Adrenal gland (tissue), 12 donors: ENCODE data around the gene NUMA1. TPM values are rescaled to one million over a fixed set of nuclear protein-coding genes. Genes with fewer than 3 reads are reported as not detected.
A peak's percentile ranks its signal among the peaks of the same experiment; 100 is the strongest.

ENCODE experiments used
- DNase-seq, 7 donors: peaks; one replicate each; pipeline ENCODE4 v3.0.0-alpha.2; 2019 to 2020
- H3K27ac ChIP-seq, 5 donors: fragments of 200-600 bp; sonication (generic) in 4 of 5; 1 replicate in 3 of 5; 2 replicates in 2 of 5; pipeline versions ENCODE4 v1.5.1 to v1.8.0; 2016 to 2020; ENCODE audit warnings: mild to moderate bottlenecking in 1 of 5
- H3K27me3 ChIP-seq: fragments of 200-600 bp; 2 replicates; pipeline ENCODE4 v1.8.0; 2021
- H3K36me3 ChIP-seq, 2 donors: fragments of 200-600 bp; replicated peaks in 1 of 2; 1 replicate in 1 of 2; 2 replicates in 1 of 2; pipeline versions ENCODE4 v1.5.1 to v1.8.0; 2018 to 2022
- H3K4me1 ChIP-seq, 2 donors: fragments of 200-600 bp; replicated peaks in 1 of 2; 1 replicate in 1 of 2; 2 replicates in 1 of 2; pipeline versions ENCODE4 v1.5.1 to v1.8.0; 2018 to 2021
- H3K4me3 ChIP-seq, 4 donors: fragments of 200-600 bp; sonication (generic) in 3 of 4; one replicate each; pipeline ENCODE4 v1.5.1; 2016 to 2018
- H3K9me3 ChIP-seq, 3 donors: fragments of 200-600 bp; sonication (generic) in 1 of 3; replicated peaks in 1 of 3; 1 replicate in 2 of 3; 2 replicates in 1 of 3; pipeline versions ENCODE4 v1.5.1 to v1.8.0; 2016 to 2021
- POLR2A ChIP-seq, 2 donors: fragments of 450-650 bp; IDR thresholded peaks; one replicate each; pipeline ENCODE4 v1.6.1; 2017; ENCODE audit warnings: antibody characterized with exemption in 2 of 2, mild to moderate bottlenecking in 2 of 2, moderate library complexity in 1 of 2
- whole genome bisulfite sequencing, 4 donors: extraction: QIAGEN DNeasy Blood & Tissue Kit in 2 of 4; methylation state at CpG; one replicate each; pipeline versions ENCODE4 v1.1.5 to v1.1.7; 2013 to 2017; 5-methylcytosine and 5-hydroxymethylcytosine counted together
- intact Hi-C, 2 donors: fragments of 100-400 bp; cut with DNase I; formaldehyde crosslinking; loops; one replicate each; pipeline versions ENCODE4 v1.14.1 to v1.15.0; 2022 to 2023
- polyA plus RNA-seq, 3 donors: library from polyadenylated mRNA; stranded (reverse); fragments of 200-250 nt in 2 of 3; fragments of 350-450 nt in 1 of 3; fragmentation: Illumina TruSeq in 1 of 3; extraction: RNeasy Lipid Tissue Mini Kit (QIAGEN cat#74804) in 1 of 3; gene quantifications; one replicate each; pipeline ENCODE4 v1.2.3, GENCODE V29; 2013 to 2014
- total RNA-seq, 9 donors: library from RNA; depleted of rRNA in 4 of 9; stranded (reverse); fragments of >200 nt in 4 of 9; fragments of 120-200 nt in 1 of 9; fragmentation: NEBNext Ultra II Directional in 1 of 9; extraction: Animal tissue kit (Norgen Biotek cat#: 25700) in 1 of 9; gene quantifications; one replicate each; pipeline versions ENCODE4 v1.1.0 to v1.2.4, GENCODE V29; 2013 to 2023
- TF ChIP-seq, protein P1 (sequence below), 6 experiments: fragments of 450-650 bp in 4 of 6; fragments of 200-600 bp in 2 of 6; sonication (generic) in 1 of 6; IDR thresholded peaks; 1 replicate in 5 of 6; 2 replicates in 1 of 6; pipeline versions ENCODE4 v1.5.1 to v1.8.0; 2016 to 2021; ENCODE audit warnings: antibody characterized with exemption in 6 of 6, mild to moderate bottlenecking in 2 of 6, moderate library complexity in 1 of 6
- donor health status: healthy with polysubstance abuse.
- donor health status: Bipolar disorder and iron deficiency.
- donor health status: DM: yes; HTN: yes; CAD: no.
- donor health status: DM: no; HTN: no; CAD: no.
- donor health status: DM: no; HTN: no; CAD: no.
- donor health status: DM: yes; HTN: yes; CAD: no.

The NUMA1 gene
- total and polyA plus RNA-seq, 12 donors: 86.7 to 677 (median 274) TPM

DNA sequence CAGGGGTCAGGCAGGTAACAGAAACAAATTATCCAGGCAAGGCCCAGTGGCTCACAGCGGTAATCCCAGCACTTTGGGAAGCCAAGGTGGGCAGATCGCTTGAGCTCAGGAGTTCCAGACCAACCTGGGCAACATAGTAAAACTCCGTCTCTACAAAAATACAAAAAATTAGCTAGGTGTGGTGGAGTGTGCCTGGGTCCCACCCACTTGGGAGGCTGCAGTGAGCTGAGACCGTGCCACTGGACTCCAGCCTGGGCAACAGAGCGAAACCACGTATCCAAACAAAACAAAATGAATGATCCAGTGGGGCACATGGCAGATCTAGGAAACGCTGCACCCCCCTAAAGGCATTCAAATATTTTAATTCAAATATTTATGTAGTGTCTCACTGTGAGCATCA, 9.9 kb downstream of the NUMA1 start:
- no peaks in the 10 kb centered on the region for H3K9me3 ChIP-seq
- peaks cover 34 to 57% of the 10 kb centered on the region in 2 donors for H3K4me1 ChIP-seq
- intact Hi-C loops: no loop called here
- 88 to 95% (median 94%) methylated on average over 6 to 7 of the region's 7 CpGs for WGBS, 4 donors
- H3K27ac ChIP-seq: peak overlapping the region; percentile 49 to 95 (median 80)
- no peak for TF ChIP-seq POLR2A (IDR thresholded peaks at IDR 0.05)
- TF ChIP-seq, protein P1, sequence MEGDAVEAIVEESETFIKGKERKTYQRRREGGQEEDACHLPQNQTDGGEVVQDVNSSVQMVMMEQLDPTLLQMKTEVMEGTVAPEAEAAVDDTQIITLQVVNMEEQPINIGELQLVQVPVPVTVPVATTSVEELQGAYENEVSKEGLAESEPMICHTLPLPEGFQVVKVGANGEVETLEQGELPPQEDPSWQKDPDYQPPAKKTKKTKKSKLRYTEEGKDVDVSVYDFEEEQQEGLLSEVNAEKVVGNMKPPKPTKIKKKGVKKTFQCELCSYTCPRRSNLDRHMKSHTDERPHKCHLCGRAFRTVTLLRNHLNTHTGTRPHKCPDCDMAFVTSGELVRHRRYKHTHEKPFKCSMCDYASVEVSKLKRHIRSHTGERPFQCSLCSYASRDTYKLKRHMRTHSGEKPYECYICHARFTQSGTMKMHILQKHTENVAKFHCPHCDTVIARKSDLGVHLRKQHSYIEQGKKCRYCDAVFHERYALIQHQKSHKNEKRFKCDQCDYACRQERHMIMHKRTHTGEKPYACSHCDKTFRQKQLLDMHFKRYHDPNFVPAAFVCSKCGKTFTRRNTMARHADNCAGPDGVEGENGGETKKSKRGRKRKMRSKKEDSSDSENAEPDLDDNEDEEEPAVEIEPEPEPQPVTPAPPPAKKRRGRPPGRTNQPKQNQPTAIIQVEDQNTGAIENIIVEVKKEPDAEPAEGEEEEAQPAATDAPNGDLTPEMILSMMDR (IDR thresholded peaks at IDR 0.05): no peak
- H3K4me3 ChIP-seq: no peak overlapping the region
- H3K27me3 ChIP-seq: no peaks in the 10 kb centered on the region
- H3K36me3 ChIP-seq: no peaks in the 10 kb centered on the region
- DNase-seq: no peak

DNA sequence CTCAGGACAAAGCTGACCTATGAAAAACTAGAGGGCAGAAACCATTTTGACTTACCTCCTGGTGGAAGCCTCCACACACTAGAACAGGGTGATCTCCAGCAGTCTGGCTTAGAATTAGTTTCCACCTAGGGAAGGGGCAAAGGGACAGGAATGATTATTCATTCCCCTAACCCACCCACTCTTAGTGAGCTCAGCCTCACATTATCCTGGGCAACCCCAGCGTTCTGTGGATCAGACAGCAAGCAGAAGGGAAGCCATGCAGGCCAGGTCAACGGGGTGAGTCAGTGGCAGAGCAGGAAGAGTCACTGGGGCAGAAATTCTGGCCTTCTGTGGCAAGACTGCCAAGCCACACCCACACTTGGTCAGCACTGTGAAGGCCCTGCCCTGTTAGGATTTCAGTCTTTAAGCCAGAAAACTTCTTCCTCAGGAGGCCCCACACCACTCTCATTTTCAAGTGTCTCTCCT, 10.5 kb downstream of the NUMA1 start:
- H3K27me3 ChIP-seq: no peaks in the 10 kb centered on the region
- peak overlapping the region; percentile 49 to 95 (median 80) for H3K27ac ChIP-seq
- H3K4me1 ChIP-seq: peaks cover 34 to 57% of the 10 kb centered on the region in 2 donors
- H3K36me3 ChIP-seq: no peaks in the 10 kb centered on the region
- TF ChIP-seq, protein P1 (IDR thresholded peaks at IDR 0.05): no peak
- peak; percentile 11 to 80 for TF ChIP-seq POLR2A (IDR thresholded peaks at IDR 0.05)
- no peaks in the 10 kb centered on the region for H3K9me3 ChIP-seq
- 0 to 6% (median 1%) methylated on average over 2 of the region's 2 CpGs; no CpG with 5 or more reads in 1 of the 4 donors for WGBS, 4 donors
- intact Hi-C loops: no loop called here
- H3K4me3 ChIP-seq: peak overlapping the region in 1 of 4 donors; percentile 43
- DNase-seq: peak; percentile 86 to 96 (median 95)

DNA sequence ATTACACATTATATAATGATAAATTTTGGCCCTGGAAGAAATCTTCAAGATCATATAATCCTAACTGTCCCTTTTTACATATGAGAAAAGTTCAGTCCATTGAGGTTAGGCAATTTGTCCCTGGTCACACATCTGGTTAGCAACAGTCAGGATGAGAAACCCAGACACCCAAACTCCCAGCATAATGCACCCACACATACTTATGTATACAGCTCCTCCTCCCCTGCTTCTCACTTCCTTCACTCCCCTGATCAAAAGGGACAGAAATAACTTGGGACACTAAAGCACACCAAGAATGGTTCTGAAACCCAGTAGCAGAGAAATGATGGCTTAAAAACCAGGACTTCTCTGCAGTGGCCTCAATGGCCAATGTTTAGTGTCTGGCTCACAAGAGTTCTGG, 11.1 kb downstream of the NUMA1 start:
- no peaks in the 10 kb centered on the region for H3K9me3 ChIP-seq
- peak overlapping the region in 1 of 4 donors; percentile 43 for H3K4me3 ChIP-seq
- H3K27me3 ChIP-seq: no peaks in the 10 kb centered on the region
- peaks cover 40 to 57% of the 10 kb centered on the region in 2 donors for H3K4me1 ChIP-seq
- H3K36me3 ChIP-seq: no peaks in the 10 kb centered on the region
- intact Hi-C loops: no loop called here
- H3K27ac ChIP-seq: peak overlapping the region; percentile 49 to 95 (median 80)
- no peak for TF ChIP-seq POLR2A (IDR thresholded peaks at IDR 0.05)
- TF ChIP-seq, protein P1 (IDR thresholded peaks at IDR 0.05): no peak
- no peak for DNase-seq

DNA sequence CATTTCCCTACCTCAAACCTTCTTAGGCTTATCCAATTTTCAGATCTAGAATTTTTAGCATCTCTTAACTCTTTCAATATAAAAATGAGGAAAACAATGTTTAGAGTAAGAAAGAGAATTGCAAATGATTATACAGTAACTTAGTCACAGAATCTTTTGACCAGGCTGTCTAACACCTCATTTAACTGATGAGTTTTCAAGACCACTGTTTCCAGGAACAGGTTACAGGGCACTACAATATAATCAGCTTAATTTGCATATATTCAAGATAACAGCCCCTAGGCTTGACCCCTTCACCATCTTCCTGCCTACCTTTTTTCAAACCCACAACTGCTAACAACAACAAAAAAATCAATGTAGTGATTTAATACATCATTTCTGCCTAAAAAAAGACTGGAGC, 12.7 kb downstream of the NUMA1 start:
- no peaks in the 10 kb centered on the region for H3K9me3 ChIP-seq
- no peak for TF ChIP-seq POLR2A (IDR thresholded peaks at IDR 0.05)
- TF ChIP-seq, protein P1 (IDR thresholded peaks at IDR 0.05): no peak
- DNase-seq: no peak
- intact Hi-C loops: no loop called here
- H3K36me3 ChIP-seq: no peaks in the 10 kb centered on the region
- H3K4me3 ChIP-seq: no peak overlapping the region
- H3K27me3 ChIP-seq: no peaks in the 10 kb centered on the region
- peaks cover 40 to 57% of the 10 kb centered on the region in 2 donors for H3K4me1 ChIP-seq
- H3K27ac ChIP-seq: peak overlapping the region in 1 of 5 donors; percentile 31
